H1 (cell line): Measurements from ENCODE around the gene GRM8. TPM values are rescaled to one million over a fixed set of nuclear protein-coding genes. Genes with fewer than 3 reads are reported as not detected.

Experiments used
- CTCF ChIA-PET: fragments of 300-600 bp; sonication (Branson Sonifier 250); formaldehyde crosslinking; loops from one replicate; lab custom pipeline; 2021; ENCODE audit not compliant: partially characterized antibody; lab: Charles Lee
- POLR2A ChIA-PET: fragments of 300-600 bp; sonication (Branson Sonifier 250); formaldehyde crosslinking; loops from one replicate; lab custom pipeline; 2021; ENCODE audit warnings: inconsistent platforms; ENCODE audit not compliant: partially characterized antibody; lab: Charles Lee
- DNase-seq, 2 experiments: peaks; one replicate each; pipeline versions ENCODE4 v3.0.0 to v3.0.0-alpha.2; 2010 to 2022; ENCODE audit warnings: low spot score in 2 of 2, low read depth in 1 of 2, mixed read lengths in 1 of 2
- FAIRE-seq: peaks from 2 replicates; lab custom pipeline; 2011; peaks lifted over from hg19 to GRCh38; lab: Jason Lieb, UNC
- H2AFZ ChIP-seq: 2 replicates; pipeline ENCODE4 v1.8.1; 2012; ENCODE audit warnings: low read length, inconsistent platforms
- H2AK5ac ChIP-seq: 2 replicates; pipeline ENCODE4 v1.6.1; 2013; ENCODE audit warnings: low read depth, low read length
- H2BK120ac ChIP-seq: replicated peaks from 2 replicates; pipeline ENCODE3; 2013; ENCODE audit warnings: low read depth, low read length, inconsistent platforms
- H2BK12ac ChIP-seq: 2 replicates; pipeline ENCODE4 v1.6.1; 2013; ENCODE audit warnings: low read depth, low read length
- H2BK15ac ChIP-seq: 2 replicates; pipeline ENCODE4 v1.6.1; 2013; ENCODE audit warnings: low read length
- H2BK20ac ChIP-seq: 2 replicates; pipeline ENCODE4 v1.6.1; 2013; ENCODE audit warnings: low read length
- H2BK5ac ChIP-seq: 2 replicates; pipeline ENCODE4 v1.6.1; 2013; ENCODE audit warnings: low read depth, low read length
- H3K14ac ChIP-seq: 2 replicates; pipeline ENCODE4 v1.6.1; 2013; ENCODE audit warnings: inconsistent platforms; ENCODE audit not compliant: insufficient read length
- H3K18ac ChIP-seq: 2 replicates; pipeline ENCODE4 v1.6.1; 2013; ENCODE audit warnings: low read length; ENCODE audit errors: extremely low read depth
- H3K23ac ChIP-seq: 2 replicates; pipeline ENCODE4 v1.6.1; 2013; ENCODE audit warnings: inconsistent platforms; ENCODE audit not compliant: insufficient read length
- H3K23me2 ChIP-seq: 2 replicates; pipeline ENCODE4 v1.6.1; 2013; ENCODE audit warnings: low read depth, low read length
- H3K27ac ChIP-seq: 2 replicates; pipeline ENCODE4 v1.6.1; 2011; ENCODE audit warnings: low read depth, low read length, inconsistent platforms
- H3K27me3 ChIP-seq, 4 experiments: replicated peaks in 1 of 4; 1 replicate in 1 of 4; 2 replicates in 3 of 4; pipeline versions ENCODE4 v1.6.1 to v1.8.1; 2011 to 2013; ENCODE audit warnings: low read length in 3 of 4, mild to moderate bottlenecking in 3 of 4, inconsistent platforms in 2 of 4, mixed read lengths in 2 of 4, moderate library complexity in 1 of 4; ENCODE audit not compliant: control insufficient read depth in 3 of 4, insufficient read depth in 3 of 4; ENCODE audit errors: extremely low read depth in 1 of 4
- H3K36me3 ChIP-seq, 4 experiments: 2 replicates each; pipeline versions ENCODE4 v1.6.1 to v1.8.1; 2011 to 2013; ENCODE audit warnings: mild to moderate bottlenecking in 4 of 4, low read length in 3 of 4, moderate library complexity in 2 of 4, control low read depth in 1 of 4, inconsistent platforms in 1 of 4; ENCODE audit not compliant: insufficient read depth in 4 of 4, control insufficient read depth in 2 of 4
- H3K4ac ChIP-seq: replicated peaks from 2 replicates; pipeline ENCODE3; 2013; ENCODE audit warnings: low read length, low read depth, mixed read lengths, inconsistent platforms; ENCODE audit not compliant: insufficient read length
- H3K4me1 ChIP-seq, 4 experiments: replicated peaks in 1 of 4; 1 replicate in 1 of 4; 2 replicates in 3 of 4; pipeline versions ENCODE4 v1.6.1 to v1.8.1; 2011 to 2013; ENCODE audit warnings: low read length in 3 of 4, inconsistent platforms in 2 of 4, mixed read lengths in 1 of 4; ENCODE audit not compliant: insufficient read depth in 4 of 4, control insufficient read depth in 3 of 4
- H3K4me2 ChIP-seq, 2 experiments: 2 replicates each; pipeline versions ENCODE4 v1.6.1 to v1.8.1; 2011 to 2013; ENCODE audit warnings: low read depth in 2 of 2, low read length in 2 of 2, control low read depth in 1 of 2, inconsistent platforms in 1 of 2, mild to moderate bottlenecking in 1 of 2; ENCODE audit not compliant: insufficient read depth in 1 of 2
- H3K4me3 ChIP-seq, 4 experiments: fragments of 200-600, 300-600 bp in 1 of 4; sonication (generic), shearing (Covaris generic), sonication (Bioruptor Twin) in 1 of 4; 2 replicates each; pipeline versions ENCODE4 v1.5.1 to v1.8.1; 2011 to 2016; ENCODE audit warnings: low read length in 4 of 4, low read depth in 3 of 4, control low read depth in 2 of 4, inconsistent platforms in 2 of 4, mild to moderate bottlenecking in 2 of 4, mixed read lengths in 1 of 4, moderate library complexity in 1 of 4; ENCODE audit not compliant: insufficient read depth in 2 of 4; ENCODE audit errors: extremely low read depth in 1 of 4
- H3K56ac ChIP-seq: replicated peaks from 2 replicates; pipeline ENCODE3; 2013; ENCODE audit warnings: low read depth, mild to moderate bottlenecking, mixed read lengths, low read length, inconsistent platforms; ENCODE audit not compliant: insufficient read length
- H3K79me1 ChIP-seq: 2 replicates; pipeline ENCODE4 v1.6.1; 2013; ENCODE audit warnings: low read depth, low read length, control low read depth
- H3K79me2 ChIP-seq, 2 experiments: 2 replicates each; pipeline versions ENCODE4 v1.6.1 to v1.8.1; 2012 to 2013; ENCODE audit warnings: low read length in 2 of 2, mild to moderate bottlenecking in 2 of 2, inconsistent platforms in 1 of 2; ENCODE audit not compliant: insufficient read depth in 2 of 2, control insufficient read depth in 1 of 2
- H3K9ac ChIP-seq, 4 experiments: replicated peaks in 1 of 4; 1 replicate in 1 of 4; 2 replicates in 3 of 4; pipeline versions ENCODE4 v1.6.1 to v1.8.1; 2011 to 2013; ENCODE audit warnings: low read depth in 3 of 4, low read length in 3 of 4, control low read depth in 2 of 4, mild to moderate bottlenecking in 2 of 4, moderate library complexity in 2 of 4, inconsistent platforms in 1 of 4; ENCODE audit errors: extremely low read depth in 1 of 4
- H3K9me3 ChIP-seq, 2 experiments: 2 replicates each; pipeline versions ENCODE4 v1.6.1 to v1.8.1; 2012 to 2013; ENCODE audit warnings: mild to moderate bottlenecking in 2 of 2, moderate library complexity in 2 of 2, control low read depth in 1 of 2, inconsistent platforms in 1 of 2, low read depth in 1 of 2, low read length in 1 of 2, mixed read lengths in 1 of 2; ENCODE audit not compliant: insufficient read depth in 2 of 2
- H4K20me1 ChIP-seq, 2 experiments: replicated peaks in 1 of 2; 2 replicates each; pipeline versions ENCODE3 to v1.8.1; 2011 to 2013; ENCODE audit warnings: inconsistent platforms in 2 of 2, low read length in 2 of 2, mild to moderate bottlenecking in 1 of 2; ENCODE audit not compliant: insufficient read depth in 2 of 2, control insufficient read depth in 1 of 2
- H4K5ac ChIP-seq: 2 replicates; pipeline ENCODE4 v1.6.1; 2013; ENCODE audit warnings: low read length, low read depth, mixed read lengths, inconsistent platforms; ENCODE audit not compliant: insufficient read length
- H4K8ac ChIP-seq: 2 replicates; pipeline ENCODE4 v1.8.0; 2013; ENCODE audit warnings: mild to moderate bottlenecking, moderate library complexity, low read length, inconsistent platforms; ENCODE audit not compliant: insufficient read depth; ENCODE audit errors: extremely low read depth
- H4K91ac ChIP-seq: replicated peaks from 2 replicates; pipeline ENCODE3; 2013; ENCODE audit warnings: low read length, mixed read lengths, inconsistent platforms; ENCODE audit not compliant: insufficient read length
- CBX8 ChIP-seq: fragments of 300-800, 300-1000 bp; sonication (generic); IDR thresholded peaks from 2 replicates; pipeline ENCODE4 v1.7.1; 2016; ENCODE audit warnings: low read depth, low read length, borderline replicate concordance
- CHD1 ChIP-seq: IDR thresholded peaks from 2 replicates; pipeline ENCODE4 v1.6.1; 2012; ENCODE audit warnings: low read depth, low read length, improper control_type of control experiment
- CTBP2 ChIP-seq: IDR thresholded peaks from 2 replicates; pipeline ENCODE4 v1.7.0; 2011; ENCODE audit warnings: borderline replicate concordance, mild to moderate bottlenecking, moderate library complexity, mixed read lengths, low read length; ENCODE audit not compliant: insufficient read depth, insufficient read length
- GTF2F1 ChIP-seq: IDR thresholded peaks from 2 replicates; pipeline ENCODE4 v1.6.1; 2012; ENCODE audit warnings: low read depth, low read length, improper control_type of control experiment, borderline replicate concordance
- POLR2AphosphoS5 ChIP-seq: IDR thresholded peaks from 2 replicates; pipeline ENCODE4 v1.6.1; 2011; ENCODE audit warnings: low read depth, low read length
- SIN3A ChIP-seq, 2 experiments: IDR thresholded peaks in 1 of 2; conservative IDR thresholded peaks in 1 of 2; 2 replicates each; pipeline ENCODE4 v1.6.1; 2011 to 2012; ENCODE audit warnings: low read length in 2 of 2, improper control_type of control experiment in 1 of 2, low read depth in 1 of 2, mild to moderate bottlenecking in 1 of 2
- TBP ChIP-seq: IDR thresholded peaks from 2 replicates; pipeline ENCODE4 v1.6.1; 2011; ENCODE audit warnings: low read depth, low read length, improper control_type of control experiment
- WGBS, 2 experiments: shearing (Covaris generic) in 1 of 2; methylation state at CpG; one replicate each; pipeline versions ENCODE4 v1.1.6 to v1.1.7; 2013 to 2015; ENCODE audit warnings: low lambda C conversion rate in 2 of 2, mixed read lengths in 2 of 2, inconsistent platforms in 1 of 2, low coverage in 1 of 2, missing lambda C conversion rate in 1 of 2; ENCODE audit not compliant: insufficient replicate concordance in 2 of 2, insufficient coverage in 1 of 2, insufficient read length in 1 of 2; ENCODE audit errors: extremely low coverage in 1 of 2, missing lambda C conversion rate in 1 of 2; 5-methylcytosine and 5-hydroxymethylcytosine counted together
- polyA plus RNA-seq, 7 experiments: library from polyadenylated mRNA; depleted of rRNA in 3 of 7; stranded (reverse) in 5 of 7; unstranded in 2 of 7; fragments of >200 nt in 5 of 7; fragments of 200-250 nt in 2 of 7; gene quantifications; 1 replicate in 5 of 7; 2 replicates in 1 of 7; 4 replicates in 1 of 7; pipeline versions ENCODE4 v1.2.1 to v1.2.3, GENCODE V29; 2011 to 2013; ENCODE audit warnings: missing spikeins in 2 of 7, mixed read lengths in 2 of 7
- total RNA-seq: library from RNA; stranded (reverse); fragmentation: NEBNext Ultra II Directional; extraction: Animal tissue kit (Norgen Biotek cat#: 25700); gene quantifications from 2 replicates; pipeline ENCODE4 v1.2.1, GENCODE V29; 2021

Gene GRM8
- total and polyA plus RNA-seq, 2 of the 8 experiments (the other 6 are each of a cell fraction or from before 2014, with no cell fraction given), result 2.6 to 2.8 TPM

DNA sequence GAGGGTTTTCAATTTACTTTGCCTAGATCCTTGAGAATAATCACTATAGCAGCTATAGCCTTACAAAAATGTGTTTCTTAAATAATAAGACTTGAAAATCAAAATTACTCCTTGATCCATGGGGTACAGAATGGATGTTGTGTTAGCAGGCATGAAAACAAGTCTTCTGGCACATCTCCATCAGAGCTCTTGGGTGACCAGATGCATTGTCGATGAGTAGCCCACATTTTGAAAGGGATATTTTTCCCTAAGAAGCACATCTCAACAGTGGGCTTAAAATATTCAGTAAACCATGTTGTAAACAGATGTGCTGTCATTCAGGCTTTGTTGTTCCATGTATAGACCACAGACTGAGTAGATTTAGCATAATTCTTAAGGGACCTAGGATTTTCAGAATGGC lies 827.8 kb downstream of the GRM8 start:
- Histone ChIP-seq H3K4ac (no peak overlapping the region), H3K14ac (no peak overlapping the region), H2BK12ac (no peak overlapping the region), H3K27me3 (no peaks in the 10 kb centered on the region), H2BK120ac (no peak overlapping the region), H4K20me1 (no peaks in the 10 kb centered on the region), H3K23ac (no peak overlapping the region), H4K8ac (no peak overlapping the region), H3K9ac (no peak overlapping the region), H2AFZ (no peak overlapping the region), H3K23me2 (no peaks in the 10 kb centered on the region), H3K9me3 (no peaks in the 10 kb centered on the region), H4K91ac (no peak overlapping the region), H3K56ac (no peak overlapping the region), H3K36me3 (no peaks in the 10 kb centered on the region), H3K4me1 (no peaks in the 10 kb centered on the region), H3K79me2 (no peaks in the 10 kb centered on the region), H2AK5ac (no peak overlapping the region), H3K79me1 (no peaks in the 10 kb centered on the region), H3K4me2 (no peak overlapping the region), H3K4me3 (no peak overlapping the region), H2BK5ac (no peak overlapping the region), H4K5ac (no peak overlapping the region), H2BK15ac (no peak overlapping the region), H3K18ac (no peak overlapping the region), H2BK20ac (no peak overlapping the region), H3K27ac (no peak overlapping the region)
- DNase-seq (no peak), FAIRE-seq (no peak)
- ChIA-PET POLR2A (no interaction called here), CTCF (interaction anchor here (2.3 kb wide), 1 partner anchor 14 kb away, joined by 8 read pairs; no protein-coding TSS in a partner anchor)
- TF ChIP-seq CTBP2, result no peak
- no peak for TF ChIP-seq TBP
- TF ChIP-seq CHD1, result no peak
- TF ChIP-seq CBX8, result no peak
- no peak for TF ChIP-seq GTF2F1
- no peak for TF ChIP-seq POLR2AphosphoS5
- no peak for TF ChIP-seq SIN3A (conservative IDR thresholded peaks at IDR 0.05 in 1 of 2, IDR thresholded peaks at IDR 0.05 in 1 of 2; ENCODE audit: low read depth in 1 of 2, low read length in 2 of 2)
- 86% methylated on average over 1 of the region's 1 CpG; no CpG with 5 or more reads in 1 of the 2 experiments for WGBS, 2 experiments
